ENCODE measurements around the gene TPST2. TPM values are rescaled to one million over a fixed set of nuclear protein-coding genes. Genes with fewer than 3 reads are reported as not detected.

Gene TPST2
- total RNA-seq, 1 experiment from 2014 or later, result 8.2 TPM

DNA sequence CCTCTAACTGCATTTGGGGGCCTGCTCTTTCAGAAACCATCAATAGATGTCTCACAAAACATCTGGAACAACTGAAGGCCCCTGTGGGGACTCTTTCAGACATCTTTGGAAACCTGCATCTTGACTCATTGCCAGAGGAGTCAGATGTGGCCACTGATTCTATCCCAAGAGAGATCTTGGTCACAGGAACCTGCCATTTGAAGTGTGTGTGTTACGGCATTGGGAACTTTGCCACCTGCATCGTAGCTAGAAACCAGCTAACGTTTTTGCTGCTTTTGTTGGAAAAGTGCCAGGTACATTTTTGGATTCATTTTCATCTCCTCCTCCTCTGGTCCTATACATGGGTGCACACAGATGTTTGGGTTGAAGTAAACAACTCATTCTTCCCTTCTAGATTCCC, 101.9 kb downstream of the TPST2 start:
- Histone ChIP-seq H3K36me3 (ENCODE audit: insufficient read depth, low read length, poor library complexity, severe bottlenecking) (peaks cover 53% of the 10 kb centered on the region), H3K9me3 (ENCODE audit: low read depth, low read length, poor library complexity, severe bottlenecking) (no peaks in the 10 kb centered on the region), H3K27me3 (replicated peaks; ENCODE audit: insufficient read depth, low read depth, low read length, poor library complexity) (no peaks in the 10 kb centered on the region), H3K4me1 (ENCODE audit: insufficient read depth, low read length, poor library complexity, severe bottlenecking) (peaks cover 12% of the 10 kb centered on the region), H3K27ac (ENCODE audit: low read depth, low read length, poor library complexity, severe bottlenecking) (no peak overlapping the region), H3K4me3 (ENCODE audit: low read depth, low read length, poor library complexity, severe bottlenecking) (no peak overlapping the region)
- no TSS peak for BruUV-seq (replicated peaks)
- no peak for TF ChIP-seq EZH2 (IDR thresholded peaks at IDR 0.05; ENCODE audit: borderline replicate concordance, low read depth, low read length, poor library complexity, severe bottlenecking)
- TF ChIP-seq, protein P1, sequence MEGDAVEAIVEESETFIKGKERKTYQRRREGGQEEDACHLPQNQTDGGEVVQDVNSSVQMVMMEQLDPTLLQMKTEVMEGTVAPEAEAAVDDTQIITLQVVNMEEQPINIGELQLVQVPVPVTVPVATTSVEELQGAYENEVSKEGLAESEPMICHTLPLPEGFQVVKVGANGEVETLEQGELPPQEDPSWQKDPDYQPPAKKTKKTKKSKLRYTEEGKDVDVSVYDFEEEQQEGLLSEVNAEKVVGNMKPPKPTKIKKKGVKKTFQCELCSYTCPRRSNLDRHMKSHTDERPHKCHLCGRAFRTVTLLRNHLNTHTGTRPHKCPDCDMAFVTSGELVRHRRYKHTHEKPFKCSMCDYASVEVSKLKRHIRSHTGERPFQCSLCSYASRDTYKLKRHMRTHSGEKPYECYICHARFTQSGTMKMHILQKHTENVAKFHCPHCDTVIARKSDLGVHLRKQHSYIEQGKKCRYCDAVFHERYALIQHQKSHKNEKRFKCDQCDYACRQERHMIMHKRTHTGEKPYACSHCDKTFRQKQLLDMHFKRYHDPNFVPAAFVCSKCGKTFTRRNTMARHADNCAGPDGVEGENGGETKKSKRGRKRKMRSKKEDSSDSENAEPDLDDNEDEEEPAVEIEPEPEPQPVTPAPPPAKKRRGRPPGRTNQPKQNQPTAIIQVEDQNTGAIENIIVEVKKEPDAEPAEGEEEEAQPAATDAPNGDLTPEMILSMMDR (conservative IDR thresholded peaks at IDR 0.05; ENCODE audit: low read depth, low read length), result no peak
- CTCF ChIA-PET, result no interaction called here
- DNase-seq (ENCODE audit: low spot score), result no peak
- POLR2A ChIA-PET (ENCODE audit: low non-redundant PET), result no interaction called here
- intact Hi-C loops (cut with micrococcal nuclease; ENCODE audit: unreplicated experiment), result no loop called here

DNA sequence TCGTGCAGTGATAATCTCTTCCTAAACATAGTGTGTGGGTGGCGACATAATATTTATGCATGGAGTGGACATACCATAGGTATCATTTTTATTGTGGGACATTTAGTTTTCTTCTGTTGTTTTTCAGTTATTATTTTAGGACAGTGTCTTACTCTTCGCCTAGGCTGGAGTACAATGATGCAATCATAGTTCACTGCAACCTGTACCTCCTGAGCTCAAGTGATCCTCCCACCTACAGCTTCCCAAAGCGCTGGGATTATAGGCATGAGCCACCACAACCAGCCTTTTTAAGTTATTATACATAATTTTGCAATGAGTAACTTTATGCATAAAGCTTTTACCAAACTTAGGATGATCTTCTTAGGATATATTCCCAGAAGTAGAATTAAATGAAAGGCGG, 103.5 kb downstream of the TPST2 start:
- Histone ChIP-seq H3K9me3 (ENCODE audit: low read depth, low read length, poor library complexity, severe bottlenecking) (no peaks in the 10 kb centered on the region), H3K36me3 (ENCODE audit: insufficient read depth, low read length, poor library complexity, severe bottlenecking) (peaks cover 37% of the 10 kb centered on the region), H3K4me3 (ENCODE audit: low read depth, low read length, poor library complexity, severe bottlenecking) (no peak overlapping the region), H3K27me3 (replicated peaks; ENCODE audit: insufficient read depth, low read depth, low read length, poor library complexity) (no peaks in the 10 kb centered on the region), H3K27ac (ENCODE audit: low read depth, low read length, poor library complexity, severe bottlenecking) (no peak overlapping the region), H3K4me1 (ENCODE audit: insufficient read depth, low read length, poor library complexity, severe bottlenecking) (peaks cover 24% of the 10 kb centered on the region)
- CTCF ChIA-PET, result no interaction called here
- no TSS peak for BruUV-seq (replicated peaks)
- no peak for DNase-seq (ENCODE audit: low spot score)
- TF ChIP-seq, protein P1 (conservative IDR thresholded peaks at IDR 0.05; ENCODE audit: low read depth, low read length), result no peak
- TF ChIP-seq EZH2 (IDR thresholded peaks at IDR 0.05; ENCODE audit: borderline replicate concordance, low read depth, low read length, poor library complexity, severe bottlenecking), result no peak
- POLR2A ChIA-PET (ENCODE audit: low non-redundant PET), result no interaction called here
- intact Hi-C loops (cut with micrococcal nuclease; ENCODE audit: unreplicated experiment), result no loop called here

DNA sequence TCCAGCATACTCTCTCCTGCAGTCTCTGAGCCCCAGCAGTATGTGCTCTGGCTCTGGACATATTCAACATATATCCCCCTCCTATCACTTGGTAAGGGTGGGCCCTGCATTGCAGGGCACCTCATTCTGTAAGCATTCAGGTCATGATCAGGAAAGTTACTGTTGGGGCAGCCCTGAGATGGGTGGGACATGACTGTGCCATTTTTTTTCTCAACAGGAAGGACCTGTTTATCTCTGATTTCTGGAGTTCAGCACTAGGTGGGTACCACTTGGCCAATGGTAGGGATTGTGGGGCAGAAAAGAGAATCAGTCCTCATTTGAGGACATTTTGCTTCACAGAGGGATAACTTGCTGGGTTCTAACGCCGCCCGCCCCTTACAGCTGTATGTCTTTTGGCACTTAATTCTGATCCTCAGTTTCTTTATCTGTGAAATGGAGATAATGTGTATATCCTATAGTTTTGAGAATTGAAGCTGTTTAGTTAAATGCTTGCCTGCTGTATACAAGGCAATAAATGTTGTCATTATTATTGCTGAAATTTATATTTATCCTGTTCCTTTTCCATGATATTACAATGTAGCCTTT, 104.0 kb downstream of the TPST2 start:
- POLR2A ChIA-PET (ENCODE audit: low non-redundant PET), result interaction anchor here (0.6 kb wide), 1 partner anchor 1894 kb away, joined by 4 read pairs; no protein-coding TSS in a partner anchor
- no TSS peak for BruUV-seq (replicated peaks)

More for the DNA sequence above, 104.0 kb downstream of the TPST2 start:
- intact Hi-C loops (cut with micrococcal nuclease; ENCODE audit: unreplicated experiment), result no loop called here
- CTCF ChIA-PET, result no interaction called here
- Histone ChIP-seq H3K9me3 (ENCODE audit: low read depth, low read length, poor library complexity, severe bottlenecking) (no peaks in the 10 kb centered on the region), H3K36me3 (ENCODE audit: insufficient read depth, low read length, poor library complexity, severe bottlenecking) (peaks cover 32% of the 10 kb centered on the region), H3K27me3 (replicated peaks; ENCODE audit: insufficient read depth, low read depth, low read length, poor library complexity) (no peaks in the 10 kb centered on the region), H3K4me3 (ENCODE audit: low read depth, low read length, poor library complexity, severe bottlenecking) (no peak overlapping the region), H3K4me1 (ENCODE audit: insufficient read depth, low read length, poor library complexity, severe bottlenecking) (peaks cover 28% of the 10 kb centered on the region), H3K27ac (ENCODE audit: low read depth, low read length, poor library complexity, severe bottlenecking) (no peak overlapping the region)
- no peak for DNase-seq (ENCODE audit: low spot score)
- no peak for TF ChIP-seq EZH2 (IDR thresholded peaks at IDR 0.05; ENCODE audit: borderline replicate concordance, low read depth, low read length, poor library complexity, severe bottlenecking)
- TF ChIP-seq, protein P1 (conservative IDR thresholded peaks at IDR 0.05; ENCODE audit: low read depth, low read length), result no peak

Data from A673 (cell line).